Mammary epithelial cell (primary cell): ENCODE measurements around the gene EPHA1.

Source experiments
- EZH2 ChIP-seq: IDR thresholded peaks from 2 replicates; pipeline ENCODE4 v1.6.1; 2012; ENCODE audit warnings: low read length, inconsistent platforms, borderline replicate concordance
- TF ChIP-seq, protein P1 (sequence below), 2 donors: IDR thresholded peaks in 1 of 2; conservative IDR thresholded peaks in 1 of 2; 2 replicates each; pipeline ENCODE4 v1.5.1; 2011 to 2012; ENCODE audit warnings: inconsistent platforms in 2 of 2, low read length in 2 of 2, mild to moderate bottlenecking in 2 of 2, control low read depth in 1 of 2, low read depth in 1 of 2; ENCODE audit not compliant: insufficient read depth in 1 of 2; ENCODE audit errors: extremely low read depth in 1 of 2

DNA sequence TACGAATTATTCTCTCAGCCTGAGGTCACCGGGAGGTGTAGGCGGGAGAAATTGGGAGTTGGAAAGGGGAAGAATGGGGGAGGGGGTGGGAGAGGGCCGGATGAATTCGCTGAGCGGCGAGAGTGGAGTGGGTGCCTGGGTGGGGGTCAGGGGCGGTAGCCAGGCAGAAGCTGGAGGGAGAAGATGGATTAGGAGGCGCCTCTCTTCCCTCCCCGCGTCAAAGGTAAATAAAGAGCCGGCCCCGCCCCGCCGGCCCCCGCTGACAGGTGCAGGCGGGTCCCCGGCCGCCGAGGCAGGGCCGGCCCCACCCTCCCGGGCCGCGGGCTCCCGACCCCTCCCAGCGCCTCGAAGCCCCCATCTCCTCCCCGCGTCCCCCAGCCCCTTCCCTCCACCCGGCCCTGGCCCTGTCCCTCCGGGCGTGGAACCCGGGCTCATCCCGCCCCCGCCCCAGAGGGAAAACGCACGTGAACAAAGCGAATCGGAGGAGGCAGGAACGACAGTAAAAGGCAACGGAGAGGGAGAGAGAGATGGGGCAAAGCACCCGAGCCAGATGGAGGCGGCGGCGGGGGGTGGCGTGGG lies 47.0 kb downstream of the EPHA1 start:
- TF ChIP-seq, protein P1, sequence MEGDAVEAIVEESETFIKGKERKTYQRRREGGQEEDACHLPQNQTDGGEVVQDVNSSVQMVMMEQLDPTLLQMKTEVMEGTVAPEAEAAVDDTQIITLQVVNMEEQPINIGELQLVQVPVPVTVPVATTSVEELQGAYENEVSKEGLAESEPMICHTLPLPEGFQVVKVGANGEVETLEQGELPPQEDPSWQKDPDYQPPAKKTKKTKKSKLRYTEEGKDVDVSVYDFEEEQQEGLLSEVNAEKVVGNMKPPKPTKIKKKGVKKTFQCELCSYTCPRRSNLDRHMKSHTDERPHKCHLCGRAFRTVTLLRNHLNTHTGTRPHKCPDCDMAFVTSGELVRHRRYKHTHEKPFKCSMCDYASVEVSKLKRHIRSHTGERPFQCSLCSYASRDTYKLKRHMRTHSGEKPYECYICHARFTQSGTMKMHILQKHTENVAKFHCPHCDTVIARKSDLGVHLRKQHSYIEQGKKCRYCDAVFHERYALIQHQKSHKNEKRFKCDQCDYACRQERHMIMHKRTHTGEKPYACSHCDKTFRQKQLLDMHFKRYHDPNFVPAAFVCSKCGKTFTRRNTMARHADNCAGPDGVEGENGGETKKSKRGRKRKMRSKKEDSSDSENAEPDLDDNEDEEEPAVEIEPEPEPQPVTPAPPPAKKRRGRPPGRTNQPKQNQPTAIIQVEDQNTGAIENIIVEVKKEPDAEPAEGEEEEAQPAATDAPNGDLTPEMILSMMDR (conservative IDR thresholded peaks at IDR 0.05 in 1 of 2, IDR thresholded peaks at IDR 0.05 in 1 of 2; ENCODE audit: extremely low read depth in 1 of 2, insufficient read depth in 1 of 2, low read depth in 1 of 2, low read length in 2 of 2): no peak
- no peak for TF ChIP-seq EZH2
